GM18511 (cell line): ENCODE data around the gene VASH1.

Experiments used
- ATAC-seq: cut with Tn5 transposase; IDR thresholded peaks from one replicate; pipeline ENCODE4 v1.9.1; 2021; ENCODE audit warnings: mild to moderate bottlenecking, moderate library complexity; ENCODE audit not compliant: unreplicated experiment

VASH1 gene

DNA sequence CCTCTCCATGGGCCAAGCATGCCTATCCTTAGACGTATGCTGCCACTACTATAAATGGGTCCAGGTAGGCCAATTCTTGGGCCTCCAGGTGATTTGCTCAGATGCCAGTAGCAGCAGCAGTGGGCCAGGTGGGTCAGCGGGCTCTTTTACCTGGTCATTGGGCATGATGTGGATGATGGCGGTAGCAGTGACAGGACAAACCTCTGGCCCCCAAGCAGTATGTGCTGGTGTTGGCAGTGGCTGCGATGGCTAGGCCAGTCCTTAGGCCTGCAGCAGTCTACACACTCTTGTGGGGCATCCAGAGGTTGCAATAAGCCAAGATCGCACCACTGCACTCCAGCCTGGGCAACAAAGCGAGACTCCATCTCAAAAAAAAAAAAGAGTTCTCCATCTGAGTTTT is 19.1 kb upstream of the VASH1 start:
- ATAC-seq, result no peak

DNA sequence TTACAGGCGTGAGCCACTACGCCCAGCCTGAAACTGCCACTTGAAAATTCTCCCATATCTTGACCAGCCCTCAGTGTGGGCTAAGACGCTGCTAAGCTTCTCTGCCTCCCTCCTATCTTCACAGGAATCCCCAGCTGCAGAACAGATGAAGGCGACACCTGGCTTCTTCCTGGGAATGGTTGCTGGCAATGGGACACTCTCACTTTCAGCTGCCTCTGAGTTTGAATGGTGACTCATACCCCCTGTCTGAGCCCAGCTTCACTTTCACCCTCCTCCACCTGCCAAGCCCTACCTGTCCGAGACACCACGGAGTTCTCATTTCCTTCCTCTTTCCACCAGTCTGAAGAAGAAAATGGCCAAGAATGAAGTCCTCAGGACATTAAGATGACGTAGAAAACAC is 18.3 kb upstream of the VASH1 start:
- no peak for ATAC-seq

DNA sequence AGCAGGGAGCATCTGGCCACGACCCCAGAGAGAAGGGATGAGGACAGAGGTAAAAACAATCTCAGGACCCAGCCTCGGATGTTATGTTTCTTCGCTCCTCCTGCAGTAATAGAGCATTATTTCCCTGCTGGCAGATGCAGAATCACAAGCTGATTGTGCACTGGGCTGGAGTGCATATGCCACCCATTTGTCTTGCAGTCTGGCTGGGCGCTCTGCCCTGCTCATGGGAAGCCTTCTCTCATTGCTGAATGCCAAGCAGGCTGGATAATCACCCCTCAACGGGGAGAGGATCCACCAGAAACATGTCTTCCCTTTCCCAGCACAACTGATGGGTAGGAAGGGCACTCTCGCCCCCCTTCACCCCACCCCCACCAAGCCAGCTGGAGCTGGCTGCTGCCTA is 8.5 kb upstream of the VASH1 start:
- no peak for ATAC-seq

DNA sequence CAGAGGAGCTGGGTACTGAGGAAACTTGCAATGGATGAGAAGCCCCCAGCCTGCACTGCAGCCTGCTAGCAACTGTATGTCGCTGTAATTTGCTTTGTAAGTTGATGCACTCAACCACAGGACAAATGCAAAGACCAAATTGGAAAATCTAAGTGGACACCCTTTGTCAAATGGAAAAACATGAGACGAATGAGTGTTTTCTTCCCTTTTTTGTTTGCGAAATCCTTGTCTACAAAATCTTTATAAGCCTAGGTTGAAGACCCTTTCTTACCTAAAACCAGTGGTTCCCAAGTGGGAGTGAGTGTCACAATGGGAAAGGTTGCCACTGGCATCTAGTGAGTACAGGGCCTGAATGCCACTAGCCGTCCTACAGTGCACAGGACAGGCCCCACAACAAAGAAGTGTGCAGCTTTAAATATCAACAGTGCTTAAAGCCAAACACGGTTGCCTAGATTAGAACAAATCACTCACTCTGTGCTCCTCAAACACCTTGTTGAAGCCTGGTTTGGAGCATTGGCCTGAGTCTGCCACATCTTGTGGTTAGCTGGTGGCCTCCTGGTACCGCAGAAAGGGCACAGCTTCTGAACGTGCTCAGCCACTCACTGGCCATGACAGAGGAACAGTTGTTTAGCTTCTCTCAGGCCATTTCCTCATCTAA is 7.6 kb upstream of the VASH1 start:
- no peak for ATAC-seq

DNA sequence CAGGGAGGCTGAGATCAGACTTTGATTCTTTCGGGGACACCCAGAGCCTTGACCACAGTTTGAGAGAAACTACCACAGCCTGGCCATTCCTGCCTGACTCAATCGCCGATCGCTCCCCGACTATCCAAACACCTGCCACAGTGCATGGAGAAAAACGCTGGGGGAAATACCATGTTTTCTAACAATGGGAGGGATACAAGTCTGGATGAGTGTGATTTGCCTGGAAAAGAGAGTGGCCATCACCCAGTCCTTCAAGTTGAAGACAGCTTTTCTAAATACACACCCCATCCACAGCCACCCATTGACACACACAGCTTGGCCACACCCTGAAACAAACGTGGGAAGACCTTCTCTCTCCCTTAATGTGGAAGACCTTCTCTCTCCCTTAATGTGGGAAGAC is 6.7 kb upstream of the VASH1 start:
- ATAC-seq, result no peak

DNA sequence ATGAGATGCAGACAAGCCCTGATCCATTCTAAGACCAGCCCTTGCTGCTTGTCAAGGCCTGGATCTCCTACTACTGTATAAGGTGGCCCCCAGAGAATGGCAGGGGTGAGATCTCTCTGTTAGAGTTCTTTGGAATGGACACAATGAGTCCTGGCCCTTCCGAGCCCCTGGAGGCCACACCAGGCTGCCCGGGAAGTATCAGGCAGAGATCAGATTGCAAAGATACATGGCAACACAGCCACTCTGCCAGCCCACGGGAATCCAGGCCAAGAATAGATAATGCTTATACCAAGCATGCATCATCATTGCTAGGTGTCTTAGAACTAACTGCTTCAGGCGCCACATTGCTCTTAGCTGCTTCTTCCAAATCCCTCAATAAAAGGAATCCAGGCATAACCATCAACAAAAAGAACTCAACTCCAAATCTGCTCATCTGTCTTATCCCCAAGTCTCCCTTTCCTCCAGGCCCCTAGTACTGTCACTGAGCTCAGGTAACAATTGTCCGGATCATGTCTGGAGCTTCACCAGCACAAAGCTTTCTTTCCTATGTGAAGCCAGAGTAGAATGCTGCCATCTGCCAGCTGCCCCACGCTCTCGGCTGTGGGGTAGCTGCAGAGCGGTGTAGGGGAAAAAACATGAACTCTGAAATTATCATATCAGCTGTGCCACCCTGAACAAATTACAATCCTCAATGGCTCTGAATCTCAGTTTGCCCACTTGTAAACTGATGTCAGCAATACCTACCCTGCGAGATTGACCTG is 5.5 kb upstream of the VASH1 start:
- ATAC-seq, result no peak

DNA sequence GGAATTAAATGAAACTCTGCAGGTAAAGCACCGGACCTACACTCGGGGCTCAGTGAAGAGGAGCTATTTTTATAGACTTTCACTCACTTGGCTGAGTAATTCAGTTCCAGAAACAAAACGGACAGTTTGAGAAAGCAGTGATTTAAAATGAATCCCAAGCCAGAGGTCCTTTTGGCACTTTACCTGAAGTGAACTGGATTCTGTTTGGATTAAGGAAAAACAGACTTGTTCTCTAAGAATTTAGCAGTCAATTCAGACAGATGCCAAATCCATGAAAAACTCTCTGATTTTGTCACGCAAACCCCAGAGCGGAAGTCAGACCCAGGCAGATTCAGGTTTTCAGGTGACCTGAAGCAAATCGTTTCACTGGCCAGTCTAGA is 4.9 kb upstream of the VASH1 start:
- no peak for ATAC-seq

DNA sequence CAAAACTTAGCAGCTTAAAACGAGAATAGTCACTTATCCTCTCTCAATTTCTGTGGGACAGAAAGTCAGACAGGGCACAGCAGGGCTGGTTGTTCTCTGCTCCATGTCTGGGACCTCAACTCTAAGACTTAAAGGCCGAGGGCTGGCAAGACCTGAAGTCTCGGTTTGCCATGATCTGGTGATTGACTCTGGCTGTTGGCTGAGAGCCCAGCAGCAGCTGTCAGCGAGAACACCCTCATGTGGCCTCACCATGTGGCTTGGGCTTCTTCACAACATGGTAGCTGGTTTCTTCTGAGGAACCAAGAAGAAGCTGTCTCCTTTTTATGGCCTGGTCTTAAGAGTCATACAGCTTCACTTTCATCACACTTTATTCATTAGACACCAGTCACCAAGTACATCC is 1.7 kb upstream of the VASH1 start:
- ATAC-seq, result no peak

DNA sequence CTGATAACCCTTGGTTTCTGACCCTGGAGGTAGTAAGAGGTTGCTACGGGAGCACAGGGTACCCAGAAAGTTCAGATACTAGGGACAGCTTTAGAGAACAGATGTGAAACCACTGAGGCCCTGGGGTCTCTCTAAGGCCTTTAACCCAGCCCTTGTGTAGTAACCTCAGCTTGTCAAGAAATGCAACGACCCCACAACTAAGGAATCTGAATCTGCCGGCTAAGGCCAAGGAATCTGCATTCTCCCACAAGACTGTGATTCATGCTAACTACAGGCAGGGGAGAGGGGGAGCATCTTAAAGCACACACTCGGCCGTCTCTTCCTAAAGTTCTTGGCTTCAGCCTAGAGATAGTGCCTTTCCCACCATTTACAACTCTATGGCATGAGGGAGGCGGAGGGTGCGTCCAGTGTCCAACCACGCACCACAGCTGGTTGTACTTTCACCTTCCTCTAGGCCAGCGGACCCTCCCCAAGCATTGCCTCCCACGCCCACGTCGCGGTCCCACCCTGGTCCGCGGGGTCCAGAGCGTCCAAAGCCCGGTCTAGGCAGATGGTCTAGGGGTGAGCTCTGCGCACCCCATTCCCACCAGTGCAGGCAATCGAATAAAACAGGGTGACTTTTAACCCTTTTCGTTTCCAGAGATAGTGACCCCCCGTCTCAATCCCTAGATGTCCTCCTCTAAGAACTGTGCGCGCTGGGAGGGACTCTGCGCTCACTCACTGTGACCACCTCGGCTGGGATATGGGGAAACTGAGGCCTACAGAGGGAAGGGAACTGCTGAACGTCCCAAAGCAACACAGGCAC is 735 bp upstream of the VASH1 start:
- no peak for ATAC-seq

DNA sequence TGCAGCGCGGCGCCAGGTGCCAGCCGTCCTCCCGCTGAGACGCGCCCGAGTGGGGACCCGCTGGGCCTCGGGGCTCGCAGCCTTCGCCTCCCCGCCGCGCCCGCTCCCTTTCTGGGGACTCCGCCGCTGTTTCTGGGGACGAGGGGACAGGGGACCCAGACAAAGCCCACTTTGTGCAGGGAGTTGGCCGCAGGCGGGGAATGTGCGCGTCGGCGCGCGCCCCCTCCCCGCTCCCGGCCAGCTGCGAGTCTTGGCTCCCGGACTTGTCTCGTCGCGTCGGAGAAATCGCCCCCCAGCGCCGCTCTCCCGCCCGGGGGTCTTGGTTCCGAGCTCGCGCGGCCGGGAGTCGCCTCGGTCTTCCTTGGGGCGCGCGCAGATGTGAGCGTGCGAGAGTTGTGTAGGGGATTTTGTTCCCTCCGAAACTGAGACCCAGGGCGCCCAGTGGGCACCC is 717 bp downstream of the VASH1 start:
- ATAC-seq, result peak; percentile 26

DNA sequence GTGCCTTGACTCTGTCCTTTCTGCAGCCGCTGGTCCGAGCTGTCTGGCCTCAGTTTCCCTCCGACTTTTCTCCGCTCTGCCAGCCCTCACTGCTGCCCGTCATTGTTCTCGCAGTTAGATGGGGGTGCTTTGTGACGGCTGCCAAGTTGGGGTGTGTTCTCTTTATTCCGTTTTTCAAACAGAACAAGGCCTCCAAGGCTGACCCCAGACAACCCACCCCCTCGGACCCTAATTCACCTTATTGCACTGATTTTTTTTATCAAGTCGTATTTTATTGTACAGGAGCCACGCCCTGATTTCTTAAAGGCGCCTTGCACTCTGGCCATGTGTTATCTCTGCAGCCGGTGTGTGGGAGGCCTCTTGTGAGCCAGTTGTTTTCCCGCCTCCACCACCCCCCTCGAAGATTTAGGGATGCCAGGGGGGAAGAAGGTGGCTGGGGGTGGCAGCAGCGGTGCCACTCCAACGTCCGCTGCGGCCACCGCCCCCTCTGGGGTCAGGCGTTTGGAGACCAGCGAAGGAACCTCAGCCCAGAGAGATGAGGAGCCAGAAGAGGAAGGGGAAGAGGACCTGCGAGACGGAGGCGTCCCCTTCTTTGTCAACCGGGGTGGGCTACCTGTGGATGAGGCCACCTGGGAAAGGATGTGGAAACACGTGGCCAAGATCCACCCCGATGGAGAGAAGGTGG is 1.3 kb downstream of the VASH1 start:
- no peak for ATAC-seq

DNA sequence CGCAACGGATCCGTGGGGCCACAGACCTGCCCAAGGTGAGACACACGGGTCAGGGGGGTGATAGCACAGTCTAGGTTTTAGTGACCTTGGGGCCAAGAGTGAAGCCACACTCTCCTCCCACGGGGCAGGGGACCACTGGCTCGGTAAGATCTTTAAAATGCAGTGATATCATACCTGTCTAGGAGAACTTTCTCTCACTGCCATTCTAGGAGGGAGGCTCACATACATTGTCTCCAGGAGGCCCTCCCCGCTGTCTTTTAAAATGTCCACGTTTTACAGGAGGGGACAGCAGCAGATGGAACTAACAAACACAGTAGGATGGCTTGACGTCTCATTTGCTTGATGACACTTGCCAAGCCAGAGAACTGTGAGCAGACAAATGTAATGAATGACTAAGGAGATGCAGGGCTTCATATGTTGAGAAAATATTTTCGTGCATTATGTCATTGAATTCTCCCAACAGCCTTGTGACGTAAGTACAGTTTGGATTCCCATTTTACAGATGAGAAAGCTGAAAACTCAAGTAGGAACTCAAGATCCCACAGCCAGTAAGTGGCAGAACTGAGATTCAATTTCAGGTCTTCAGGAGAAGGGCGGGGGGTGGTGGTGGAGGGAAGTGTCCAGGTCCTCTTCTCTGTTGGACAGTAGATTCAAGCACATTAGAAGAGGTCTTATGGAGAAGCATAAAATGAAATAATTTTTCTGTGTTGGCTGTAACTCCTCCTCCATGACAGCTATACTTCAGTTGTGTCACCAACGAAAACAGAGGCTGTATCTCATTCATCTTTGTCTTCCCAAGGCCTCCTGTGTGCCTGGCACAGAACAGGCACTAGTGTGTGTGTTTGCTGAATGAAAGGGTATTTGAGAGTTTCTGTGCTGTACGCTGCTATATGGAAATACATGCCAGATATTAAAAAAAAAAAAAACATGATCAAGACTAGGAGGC is 2.1 kb downstream of the VASH1 start:
- no peak for ATAC-seq

DNA sequence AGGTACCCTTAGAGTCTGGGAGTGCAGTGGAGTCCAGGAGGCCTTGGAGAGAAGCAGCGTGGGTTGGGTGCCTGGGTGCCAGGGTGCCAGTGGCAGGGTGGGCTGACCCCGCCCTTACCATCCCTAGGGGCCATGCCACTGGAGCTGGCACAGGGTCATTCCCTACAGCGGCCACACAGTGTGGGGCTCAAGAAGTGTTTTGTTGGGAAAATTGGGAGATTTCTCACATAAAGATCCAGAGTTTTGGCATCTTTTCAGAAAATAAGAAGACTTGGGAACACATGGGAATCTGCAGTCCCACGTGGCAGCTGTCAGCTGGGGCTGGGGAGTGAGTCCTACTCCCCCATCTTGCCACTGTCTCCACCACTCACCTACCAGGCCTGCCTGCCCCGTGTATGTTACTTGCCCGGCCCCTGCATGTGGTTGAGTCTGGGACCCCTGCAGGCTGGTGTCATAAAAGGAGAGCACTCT is 4.2 kb downstream of the VASH1 start:
- no peak for ATAC-seq

DNA sequence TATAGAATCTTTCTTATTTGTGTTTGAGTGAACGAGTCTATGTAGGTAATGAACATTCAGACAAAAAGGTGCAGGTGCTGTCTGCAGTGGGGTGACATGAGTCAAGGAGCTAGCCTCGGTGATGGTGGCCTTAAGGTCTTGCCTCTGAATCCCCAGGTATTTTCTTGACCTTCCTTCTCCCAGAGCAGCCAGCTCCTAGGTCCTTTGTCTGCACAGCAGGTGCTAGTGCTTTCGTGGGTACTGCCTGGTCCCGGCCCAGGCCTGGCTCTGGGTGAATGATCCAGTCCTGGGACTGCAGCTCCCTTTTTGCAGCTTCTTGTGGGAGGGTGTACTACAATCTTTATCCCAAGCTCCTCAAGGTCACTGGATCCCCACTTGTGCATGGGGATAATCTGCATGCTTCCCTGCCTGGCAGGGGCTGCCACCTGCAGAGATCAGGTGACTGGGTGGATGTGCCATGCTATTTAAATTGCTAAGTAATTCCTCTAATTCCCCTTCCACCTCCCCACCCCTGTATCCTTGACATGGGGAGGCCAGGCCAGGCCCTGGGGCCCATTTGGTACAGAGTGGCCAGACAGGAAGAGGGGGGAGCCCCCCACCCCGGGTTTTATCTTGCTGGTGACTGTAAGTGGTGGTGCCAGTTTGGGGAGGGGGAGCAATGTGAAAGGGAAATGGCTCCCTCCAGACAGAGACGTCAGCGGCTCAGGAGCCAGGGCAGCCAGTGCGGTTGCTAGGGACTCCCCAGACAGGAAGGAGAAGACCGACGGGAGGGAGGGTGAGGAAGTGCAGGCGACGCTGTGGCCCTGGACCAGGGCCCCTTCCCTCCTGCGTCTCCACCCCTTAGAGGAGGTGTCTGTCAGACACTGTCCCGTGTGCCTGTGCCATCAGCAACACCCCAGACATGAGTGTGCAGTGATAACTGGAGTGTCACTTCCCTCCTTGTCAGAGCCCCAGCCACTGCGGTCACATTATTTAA is 6.7 kb downstream of the VASH1 start:
- peak; percentile 90 for ATAC-seq

DNA sequence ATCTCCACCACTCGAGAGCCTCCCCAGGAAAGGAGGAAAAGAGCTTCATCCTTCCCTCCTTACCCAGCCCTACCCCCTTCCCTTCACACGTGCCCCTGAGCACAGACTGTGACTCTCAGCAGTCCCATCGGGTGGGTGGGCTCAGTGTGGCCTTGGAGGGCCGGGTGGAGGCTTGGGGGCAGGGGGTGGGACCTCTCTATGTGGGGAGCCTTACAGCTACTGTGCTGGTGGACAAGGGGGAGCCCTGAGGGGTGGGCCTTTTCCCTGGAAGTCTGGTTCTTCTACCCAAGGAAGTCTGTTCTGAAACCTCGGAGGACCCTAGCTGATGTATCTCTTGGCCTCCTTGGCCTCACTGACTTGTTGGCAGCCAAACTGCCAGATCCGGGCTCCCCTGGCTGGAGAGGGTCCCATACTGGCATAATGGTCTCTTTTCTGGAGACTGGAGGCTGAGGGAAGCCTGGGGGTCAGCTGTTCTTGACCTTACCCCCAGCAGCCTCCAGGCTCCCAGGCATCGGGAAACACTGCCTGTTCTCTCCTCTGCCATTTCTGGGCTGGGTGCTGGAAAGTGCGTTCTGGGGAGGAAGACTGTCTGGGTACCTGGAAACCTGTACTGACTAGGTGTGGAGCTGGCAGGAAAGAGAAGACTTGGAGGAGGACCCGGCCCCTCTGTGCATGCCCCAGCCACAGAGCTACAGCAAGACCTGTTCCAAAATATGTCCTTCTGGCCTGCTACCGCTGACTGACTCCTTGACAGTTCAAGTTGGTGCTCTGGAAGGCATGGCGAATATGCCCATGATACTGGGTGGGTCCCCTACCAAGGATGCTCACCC is 7.6 kb downstream of the VASH1 start:
- peak; percentile 17 for ATAC-seq

DNA sequence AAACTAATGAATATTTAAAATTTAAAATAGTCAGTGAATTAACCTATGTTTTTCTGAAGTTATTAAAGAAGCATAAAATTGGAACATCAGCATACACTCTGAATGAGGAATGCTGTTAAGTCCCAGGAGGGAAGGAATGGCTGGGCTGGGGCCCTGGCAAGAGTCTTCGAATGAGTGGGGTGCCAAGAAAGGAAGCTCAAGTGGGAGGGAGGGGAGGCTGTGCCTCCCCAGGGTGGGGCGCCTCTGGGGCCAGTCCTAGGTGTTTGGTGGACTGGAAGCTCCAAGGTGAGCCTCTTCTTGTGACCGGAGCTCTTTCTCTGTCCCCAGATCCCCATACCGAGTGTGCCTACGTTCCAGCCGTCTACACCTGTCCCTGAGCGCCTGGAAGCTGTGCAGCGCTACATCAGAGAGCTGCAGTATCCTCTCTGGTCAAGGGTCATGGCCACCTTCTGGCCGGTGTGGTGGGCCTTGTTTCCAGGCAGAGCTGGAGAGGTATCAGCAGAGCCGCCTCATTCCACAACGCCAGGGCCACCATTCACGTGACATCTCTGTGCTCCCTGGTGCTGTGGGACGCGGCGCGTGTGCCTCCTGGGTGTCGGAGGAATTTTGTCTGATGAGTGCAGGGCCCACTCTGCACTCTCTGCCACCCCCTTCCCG is 8.5 kb downstream of the VASH1 start:
- no peak for ATAC-seq
